Activated CD4-positive, CD25-positive, alpha-beta regulatory T cell treated with anti-CD3 and anti-CD28 coated beads, Interleukin-2, amount 50 U/mL, for 16 hours (primary cell): ENCODE measurements around the gene GZMM.

ENCODE experiments used
- DNase-seq: peaks from one replicate; pipeline ENCODE4 v3.0.0-alpha.2; 2020; ENCODE audit warnings: low read depth, low spot score

The GZMM gene

GRCh38 chr19:543910-544608 lies at the start of gene GZMM:
TSS of gene GZMM (plus strand) at chr19:544053. CDS start at chr19:544072, 19 bp downstream.
- DNase-seq, result peak; percentile 31

GRCh38 chr19:494171-495080 lies 49.4 kb upstream of the GZMM start:
- no peak for DNase-seq

GRCh38 chr19:495081-495401 lies 48.8 kb upstream of the GZMM start:
- no peak for DNase-seq

- no peak for DNase-seq
Observed at GRCh38 chr19:495402-496111, 48.3 kb upstream of the GZMM start.

- no peak for DNase-seq
Observed at GRCh38 chr19:496112-496665, 47.7 kb upstream of the GZMM start, which contains the start of gene MADCAM1. TSS of gene MADCAM1 (plus strand) at chr19:496486. CDS start at chr19:496500, 14 bp downstream.

GRCh38 chr19:496986-497385 lies 46.9 kb upstream of the GZMM start:
- DNase-seq, result no peak

GRCh38 chr19:497491-497868 lies 46.4 kb upstream of the GZMM start:
- DNase-seq, result no peak

GRCh38 chr19:497869-498510 lies 45.9 kb upstream of the GZMM start:
- no peak for DNase-seq

- no peak for DNase-seq
Observed at GRCh38 chr19:498511-498891, 45.4 kb upstream of the GZMM start.

GRCh38 chr19:498977-499623 lies 44.8 kb upstream of the GZMM start:
- DNase-seq, result no peak

- DNase-seq, result no peak
Observed at GRCh38 chr19:501646-502045, 42.2 kb upstream of the GZMM start.

GRCh38 chr19:504616-505015 lies 39.2 kb upstream of the GZMM start:
- no peak for DNase-seq

GRCh38 chr19:506404-507285 lies 37.2 kb upstream of the GZMM start:
- peak; percentile 93 for DNase-seq

GRCh38 chr19:507286-508203 lies 36.3 kb upstream of the GZMM start, which contains the start of gene TPGS1:
TSS of gene TPGS1 (plus strand) at chr19:507497. CDS start at chr19:507507, 10 bp downstream.
- peak; percentile 80 for DNase-seq

- no peak for DNase-seq
Observed at GRCh38 chr19:508204-509150, 35.4 kb upstream of the GZMM start.

GRCh38 chr19:510606-511100 lies 33.2 kb upstream of the GZMM start:
- peak; percentile 87 for DNase-seq

- peak; percentile 66 for DNase-seq
Observed at GRCh38 chr19:511101-511851, 32.6 kb upstream of the GZMM start.
